ENCODE measurements around the gene RMND1.

DNA sequence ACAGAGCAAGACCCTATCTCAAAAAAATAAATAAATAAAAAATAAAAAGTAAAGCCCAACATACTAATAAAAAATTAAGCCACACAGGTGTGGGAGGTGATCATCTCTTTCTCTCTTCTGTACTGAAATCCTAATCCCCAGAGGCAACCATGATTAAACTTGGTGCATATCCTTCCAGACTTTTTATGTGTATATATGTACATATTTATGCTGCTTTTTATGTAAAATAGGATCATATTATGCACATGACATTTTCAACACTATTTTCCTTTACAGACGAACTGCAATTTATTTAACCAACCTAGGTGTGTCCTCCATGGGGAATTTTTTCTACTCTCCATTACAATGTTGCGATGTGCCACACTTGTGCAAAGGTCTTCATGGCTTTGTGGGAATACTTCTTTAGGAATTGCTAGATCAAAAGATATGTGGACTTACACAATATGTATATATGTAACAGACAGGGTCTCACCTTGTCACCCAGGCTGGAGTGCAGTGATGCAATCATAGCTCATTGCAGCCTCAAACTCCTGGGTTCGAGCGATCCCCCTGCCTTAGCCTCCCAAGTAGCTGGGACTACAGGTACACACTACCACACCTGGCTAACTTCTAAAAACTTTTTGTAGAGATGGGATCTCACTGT lies 23.7 kb downstream of the RMND1 start:
- TF ChIP-seq TAF1 (IDR thresholded peaks at IDR 0.05; ENCODE audit: low read depth) (no peak), EZH2 (IDR thresholded peaks at IDR 0.05; ENCODE audit: borderline replicate concordance, insufficient read depth, low read length, poor library complexity, severe bottlenecking) (no peak), CTCF (IDR thresholded peaks at IDR 0.05; ENCODE audit: poor library complexity, severe bottlenecking) (no peak), RAD21 (conservative IDR thresholded peaks at IDR 0.05) (no peak), EP300 (conservative IDR thresholded peaks at IDR 0.05; ENCODE audit: poor library complexity, severe bottlenecking) (no peak), REST (IDR thresholded peaks at IDR 0.05; ENCODE audit: borderline replicate concordance) (no peak), SMC3 (conservative IDR thresholded peaks at IDR 0.05; ENCODE audit: poor library complexity) (no peak), POLR2AphosphoS5 (IDR thresholded peaks at IDR 0.05) (no peak)
